Pancreas (tissue), 10 donors: ENCODE measurements around the gene CD274. TPM values are rescaled to one million over a fixed set of nuclear protein-coding genes. Genes with fewer than 3 reads are reported as not detected.
"Not testable (repeated sequence)": the region's sequence is repeated elsewhere in the genome, so short reads cannot be mapped to it uniquely, and the experiment has no call there.

Experiments
- ATAC-seq, 4 donors: fragments of 200-7000 bp; cut with Tn5 transposase; one replicate each; pipeline versions ENCODE4 v1.8.0 to v1.9.1; 2020; ENCODE audit warnings: mild to moderate bottlenecking in 4 of 4, moderate library complexity in 4 of 4
- DNase-seq, 6 donors: peaks; one replicate each; pipeline ENCODE4 v3.0.0-alpha.2; 2020
- FAIRE-seq: peaks from 2 replicates; lab custom pipeline; 2012; peaks lifted over from hg19 to GRCh38; lab: Jason Lieb, UNC
- H3K27ac ChIP-seq, 4 donors: fragments of 200-600 bp; sonication (generic); 1 replicate in 3 of 4; 2 replicates in 1 of 4; pipeline versions ENCODE4 v1.5.0 to v1.8.0; 2020
- H3K27me3 ChIP-seq, 4 donors: fragments of 200-600 bp; one replicate each; pipeline ENCODE4 v1.8.0; 2021
- H3K36me3 ChIP-seq, 3 donors: fragments of 200-600 bp; sonication (generic) in 1 of 3; one replicate each; pipeline versions ENCODE4 v1.5.0 to v1.8.0; 2020 to 2021
- H3K4me1 ChIP-seq, 3 donors: fragments of 200-600 bp; one replicate each; pipeline ENCODE4 v1.8.0; 2021
- H3K4me3 ChIP-seq, 4 donors: fragments of 200-600 bp; sonication (generic) in 2 of 4; one replicate each; pipeline versions ENCODE4 v1.5.0 to v1.8.0; 2020 to 2021
- H3K9me3 ChIP-seq, 4 donors: fragments of 200-600 bp; one replicate each; pipeline ENCODE4 v1.8.0; 2021
- WGBS, 2 donors: extraction: QIAGEN DNeasy Blood & Tissue Kit; methylation state at CpG; one replicate each; pipeline ENCODE4 v1.1.7; 2013; 5-methylcytosine and 5-hydroxymethylcytosine counted together
- intact Hi-C, 3 donors: fragments of 100-400 bp; cut with DNase I; formaldehyde crosslinking; loops; one replicate each; pipeline versions ENCODE4 v1.11.1 to v1.14.2; 2022
- polyA plus RNA-seq, 2 donors: library from polyadenylated mRNA; stranded (reverse); fragments of 200-250 nt; gene quantifications; one replicate each; pipeline ENCODE4 v1.2.3, GENCODE V29; 2013
- total RNA-seq, 6 donors: library from RNA; stranded (reverse); fragmentation: NEBNext Ultra II Directional in 4 of 6; extraction: Animal tissue kit (Norgen Biotek cat#: 25700) in 4 of 6; gene quantifications; one replicate each; pipeline versions ENCODE4 v1.2.1 to v1.2.4, GENCODE V29; 2021 to 2023
- TF ChIP-seq, protein P1 (sequence below), 4 donors: fragments of 200-600 bp; sonication (generic) in 3 of 4; IDR thresholded peaks; one replicate each; pipeline versions ENCODE4 v1.5.0 to v1.8.0; 2021; ENCODE audit warnings: antibody characterized with exemption in 4 of 4
- donor health status: healthy with polysubstance abuse.
- donor health status: DM: no; HTN: no; CAD: no; lungs with moderate emphysema.
- donor health status: DM: no; HTN: no; CAD: no.
- donor health status: control.
- donor health status: control.
- donor health status: Bipolar disorder and iron deficiency.
- donor health status: DM: yes; HTN: yes; CAD: no.
- donor health status: DM: no; HTN: no; CAD: no.
- donor health status: DM: no; HTN: no; CAD: no.
- donor health status: DM: yes; HTN: yes; CAD: no.

The CD274 gene
- total and polyA plus RNA-seq, 8 donors, result 0.63 to 1.9 (median 1.5) TPM

- intact Hi-C loops, result no loop called here
- ATAC-seq, result no peak
- 70 to 79% methylated on average over 3 of the region's 3 CpGs for WGBS, 2 donors
- no peak for FAIRE-seq
- TF ChIP-seq, protein P1, sequence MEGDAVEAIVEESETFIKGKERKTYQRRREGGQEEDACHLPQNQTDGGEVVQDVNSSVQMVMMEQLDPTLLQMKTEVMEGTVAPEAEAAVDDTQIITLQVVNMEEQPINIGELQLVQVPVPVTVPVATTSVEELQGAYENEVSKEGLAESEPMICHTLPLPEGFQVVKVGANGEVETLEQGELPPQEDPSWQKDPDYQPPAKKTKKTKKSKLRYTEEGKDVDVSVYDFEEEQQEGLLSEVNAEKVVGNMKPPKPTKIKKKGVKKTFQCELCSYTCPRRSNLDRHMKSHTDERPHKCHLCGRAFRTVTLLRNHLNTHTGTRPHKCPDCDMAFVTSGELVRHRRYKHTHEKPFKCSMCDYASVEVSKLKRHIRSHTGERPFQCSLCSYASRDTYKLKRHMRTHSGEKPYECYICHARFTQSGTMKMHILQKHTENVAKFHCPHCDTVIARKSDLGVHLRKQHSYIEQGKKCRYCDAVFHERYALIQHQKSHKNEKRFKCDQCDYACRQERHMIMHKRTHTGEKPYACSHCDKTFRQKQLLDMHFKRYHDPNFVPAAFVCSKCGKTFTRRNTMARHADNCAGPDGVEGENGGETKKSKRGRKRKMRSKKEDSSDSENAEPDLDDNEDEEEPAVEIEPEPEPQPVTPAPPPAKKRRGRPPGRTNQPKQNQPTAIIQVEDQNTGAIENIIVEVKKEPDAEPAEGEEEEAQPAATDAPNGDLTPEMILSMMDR (IDR thresholded peaks at IDR 0.05), result no peak
- no peak overlapping the region for H3K4me3 ChIP-seq
- no peaks in the 10 kb centered on the region for H3K4me1 ChIP-seq
- DNase-seq, result no peak
- H3K27me3 ChIP-seq, result no peaks in the 10 kb centered on the region
- no peak overlapping the region for H3K27ac ChIP-seq
- no peaks in the 10 kb centered on the region for H3K9me3 ChIP-seq
- H3K36me3 ChIP-seq, result no peaks in the 10 kb centered on the region
Observed at GRCh38 chr9:5428172-5428571, 22.2 kb upstream of the CD274 start.

DNA sequence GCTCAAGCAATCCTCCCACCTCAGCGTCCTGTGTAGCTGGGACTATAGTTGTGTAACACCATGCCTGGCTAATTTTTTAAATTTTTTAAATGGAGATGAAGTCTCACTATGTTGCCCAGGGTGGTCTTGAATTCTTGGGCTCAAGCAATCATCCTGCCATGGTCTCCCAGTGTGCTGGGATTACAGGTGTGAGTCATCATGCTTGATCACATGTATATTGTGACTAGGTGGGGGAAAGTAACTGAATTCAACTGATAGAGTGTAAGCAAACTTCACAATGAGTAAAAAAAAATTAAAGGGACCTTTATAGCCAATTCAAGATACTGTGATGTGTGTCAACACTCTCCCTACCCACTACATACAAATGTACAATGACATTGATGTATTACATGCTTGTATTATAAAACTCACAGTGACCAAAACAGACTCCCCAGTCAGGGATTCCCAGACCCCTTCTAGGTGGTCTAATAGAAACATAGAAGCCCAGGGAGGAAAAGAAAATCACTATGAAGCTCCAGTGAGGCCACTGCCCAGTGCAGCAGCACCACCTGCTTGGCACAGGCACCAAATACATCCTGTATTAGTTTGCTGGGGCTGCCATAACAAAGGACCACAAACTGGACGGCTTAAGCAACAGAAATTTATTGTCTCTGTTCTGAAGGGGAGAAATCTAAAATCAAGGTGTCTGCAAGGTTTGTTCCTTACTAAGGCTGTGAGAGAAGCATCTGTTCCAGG lies 21.4 kb upstream of the CD274 start:
- Histone ChIP-seq H3K4me1 (no peaks in the 10 kb centered on the region), H3K36me3 (no peaks in the 10 kb centered on the region), H3K4me3 (no peak overlapping the region), H3K9me3 (no peaks in the 10 kb centered on the region), H3K27ac (no peak overlapping the region), H3K27me3 (no peaks in the 10 kb centered on the region)
- intact Hi-C loops, result no loop called here
- 91 to 100% methylated on average over 2 of the region's 2 CpGs for WGBS, 2 donors
- FAIRE-seq (no peak), DNase-seq (no peak), ATAC-seq (no peak)
- TF ChIP-seq, protein P1 (IDR thresholded peaks at IDR 0.05), result no peak

- Histone ChIP-seq H3K27me3 (no peaks in the 10 kb centered on the region), H3K4me3 (no peak overlapping the region), H3K9me3 (no peaks in the 10 kb centered on the region), H3K27ac (no peak overlapping the region), H3K4me1 (no peaks in the 10 kb centered on the region), H3K36me3 (no peaks in the 10 kb centered on the region)
- intact Hi-C loops, result no loop called here
- no peak for FAIRE-seq
- no peak for ATAC-seq
- no peak for DNase-seq
- TF ChIP-seq, protein P1 (IDR thresholded peaks at IDR 0.05), result no peak
- WGBS, 2 donors, result 96 to 98% methylated on average over 10 of the region's 10 CpGs
Observed at GRCh38 chr9:5429873-5430564, 20.3 kb upstream of the CD274 start.

- Histone ChIP-seq H3K4me1 (no peaks in the 10 kb centered on the region), H3K27me3 (no peaks in the 10 kb centered on the region), H3K36me3 (no peaks in the 10 kb centered on the region), H3K4me3 (no peak overlapping the region), H3K27ac (no peak overlapping the region), H3K9me3 (no peaks in the 10 kb centered on the region)
- intact Hi-C loops, result no loop called here
- DNase-seq, result no peak
- no peak for FAIRE-seq
- TF ChIP-seq, protein P1 (IDR thresholded peaks at IDR 0.05), result no peak
- 47 to 59% methylated on average over 3 of the region's 3 CpGs for WGBS, 2 donors
- no peak for ATAC-seq
Observed at GRCh38 chr9:5430912-5431311, 19.4 kb upstream of the CD274 start.

DNA sequence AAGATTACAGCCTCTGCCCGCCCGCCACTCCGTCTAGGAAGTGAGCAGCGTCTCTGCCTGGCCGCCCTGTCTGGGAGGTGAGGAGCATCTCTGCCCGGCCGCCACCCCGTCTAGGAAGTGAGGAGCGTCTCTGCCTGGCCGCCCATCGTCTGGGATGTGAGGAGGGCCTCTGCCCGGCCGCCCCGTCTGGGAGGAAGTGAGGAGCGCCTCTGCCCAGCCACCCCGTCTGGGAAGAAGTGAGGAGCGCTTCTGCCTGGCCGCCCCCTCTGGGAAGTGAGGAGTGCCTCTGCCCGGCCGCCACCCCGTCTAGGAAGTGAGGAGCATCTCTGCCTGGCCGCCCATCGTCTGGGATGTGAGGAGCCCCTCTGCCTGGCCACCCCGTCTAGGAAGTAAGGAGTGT lies 17.5 kb upstream of the CD274 start:
- H3K36me3 ChIP-seq, H3K4me1 ChIP-seq, FAIRE-seq, H3K4me3 ChIP-seq, H3K27ac ChIP-seq, H3K27me3 ChIP-seq, intact Hi-C loops, ATAC-seq, H3K9me3 ChIP-seq: not testable (repeated sequence)
- WGBS, 2 donors, result 97 to 98% methylated on average over 24 of the region's 24 CpGs
- peak in 1 of 6 donors; percentile 63 for DNase-seq

- H3K4me3 ChIP-seq, H3K36me3 ChIP-seq, intact Hi-C loops, H3K27me3 ChIP-seq, H3K9me3 ChIP-seq, FAIRE-seq, ATAC-seq, H3K27ac ChIP-seq: not testable (repeated sequence)
- peaks cover 3 to 11% (median 10%) of the 10 kb centered on the region in 3 donors for H3K4me1 ChIP-seq
- peak in 1 of 6 donors; percentile 74 for DNase-seq
- WGBS, 2 donors, result 90% methylated on average over 25 to 26 of the region's 26 CpGs
Observed at GRCh38 chr9:5433328-5433727, 17.0 kb upstream of the CD274 start.

DNA sequence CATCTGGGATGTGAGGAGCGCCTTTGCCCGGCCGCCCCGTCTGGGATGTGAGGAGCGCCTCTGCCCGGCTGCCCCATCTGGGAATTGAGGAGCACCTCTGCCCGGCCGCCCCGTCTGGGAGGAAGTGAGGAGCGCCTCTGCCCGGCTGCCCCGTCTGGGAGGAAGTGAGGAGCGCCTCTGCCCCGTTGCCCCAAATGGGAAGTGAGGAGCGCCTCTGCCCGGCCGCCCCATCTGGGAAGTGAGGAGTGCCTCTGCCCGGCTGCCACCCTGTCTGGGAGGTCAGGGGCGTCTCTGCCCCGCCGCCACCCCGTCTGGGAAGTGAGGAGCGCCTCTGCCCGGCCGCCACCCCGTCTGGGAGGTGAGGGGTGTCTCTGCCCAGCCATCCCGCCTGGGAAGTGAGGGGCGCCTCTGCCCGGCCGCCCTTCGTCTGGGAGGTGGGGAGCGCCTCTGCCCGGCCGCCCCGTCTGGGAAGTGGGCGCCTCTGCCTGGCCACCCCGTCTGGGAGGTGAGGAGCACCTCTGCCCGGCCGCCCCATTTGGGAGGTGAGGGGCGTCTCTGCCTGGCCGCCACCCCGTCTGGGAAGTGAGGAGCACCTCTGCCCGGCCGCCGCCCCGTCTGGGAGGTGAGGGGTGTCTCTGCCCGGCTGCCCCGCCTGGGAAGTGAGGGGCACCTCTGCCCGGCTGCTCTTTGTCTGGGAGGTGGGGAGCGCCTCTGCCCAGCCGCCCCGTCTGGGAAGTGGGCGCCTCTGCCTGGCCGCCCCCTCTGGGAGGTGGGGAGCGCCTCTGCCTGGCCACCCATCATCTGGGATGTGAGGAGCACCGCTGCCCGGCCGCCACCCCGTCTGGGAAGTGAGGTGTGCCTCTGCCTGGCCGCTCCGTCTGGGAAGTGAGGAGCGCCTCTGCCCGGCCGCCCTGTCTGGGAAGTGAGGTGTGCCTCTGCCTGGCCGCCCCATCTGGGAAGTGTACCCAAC lies 16.2 kb upstream of the CD274 start:
- H3K27me3 ChIP-seq, H3K9me3 ChIP-seq, H3K36me3 ChIP-seq, H3K4me3 ChIP-seq, intact Hi-C loops, H3K27ac ChIP-seq, ATAC-seq, FAIRE-seq: not testable (repeated sequence)
- peaks cover 5 to 15% (median 10%) of the 10 kb centered on the region in 3 donors for H3K4me1 ChIP-seq
- peak in 1 of 6 donors; percentile 65 for DNase-seq
- WGBS, 2 donors, result 96 to 97% methylated on average over 63 to 65 of the region's 65 CpGs
